Coronary artery (tissue), 2 donors: ENCODE results near the gene ARHGAP9.

ENCODE experiments used
- DNase-seq: peaks from one replicate; pipeline ENCODE4 v3.0.0-alpha.2; 2017; ENCODE audit warnings: low spot score
- H3K27ac ChIP-seq, 2 donors: fragments of 200-600 bp; sonication (generic); one replicate each; pipeline ENCODE4 v1.5.1; 2016 to 2019
- H3K4me3 ChIP-seq: fragments of 200-600 bp; sonication (generic); 2 replicates; pipeline ENCODE4 v1.5.1; 2016; ENCODE audit warnings: mild to moderate bottlenecking, moderate library complexity
- CTCF ChIP-seq: fragments of 200-600 bp; sonication (generic); IDR thresholded peaks from one replicate; pipeline ENCODE4 v1.5.1; 2019; ENCODE audit warnings: antibody characterized with exemption

Gene ARHGAP9

GRCh38 chr12:57479376-57480115, at the start of gene ARHGAP9:
Gene ARHGAP9, minus strand, starts transcription at chr12:57479866. Its CDS starts 460 bp downstream, at chr12:57479406.
- no peak for TF ChIP-seq CTCF
- H3K4me3 ChIP-seq: no peak within 1 kb of the TSS
- H3K27ac ChIP-seq: peak within 1 kb of the TSS; percentile 17 to 80
- DNase-seq: no peak

- Histone ChIP-seq H3K27ac (no peak overlapping the region), H3K4me3 (no peak overlapping the region)
- no peak for DNase-seq
- TF ChIP-seq CTCF: no peak
These were observed 49.3 kb upstream of the ARHGAP9 start for GRCh38 chr12:57528831-57529555.

- TF ChIP-seq CTCF: no peak
- Histone ChIP-seq H3K27ac (no peak overlapping the region), H3K4me3 (no peak overlapping the region)
- DNase-seq: no peak
These were observed 48.5 kb upstream of the ARHGAP9 start for GRCh38 chr12:57528176-57528575.

- DNase-seq: no peak
- no peak overlapping the region for H3K27ac ChIP-seq
- no peak for TF ChIP-seq CTCF
These were observed 47.5 kb upstream of the ARHGAP9 start for GRCh38 chr12:57527184-57527583.

DNA sequence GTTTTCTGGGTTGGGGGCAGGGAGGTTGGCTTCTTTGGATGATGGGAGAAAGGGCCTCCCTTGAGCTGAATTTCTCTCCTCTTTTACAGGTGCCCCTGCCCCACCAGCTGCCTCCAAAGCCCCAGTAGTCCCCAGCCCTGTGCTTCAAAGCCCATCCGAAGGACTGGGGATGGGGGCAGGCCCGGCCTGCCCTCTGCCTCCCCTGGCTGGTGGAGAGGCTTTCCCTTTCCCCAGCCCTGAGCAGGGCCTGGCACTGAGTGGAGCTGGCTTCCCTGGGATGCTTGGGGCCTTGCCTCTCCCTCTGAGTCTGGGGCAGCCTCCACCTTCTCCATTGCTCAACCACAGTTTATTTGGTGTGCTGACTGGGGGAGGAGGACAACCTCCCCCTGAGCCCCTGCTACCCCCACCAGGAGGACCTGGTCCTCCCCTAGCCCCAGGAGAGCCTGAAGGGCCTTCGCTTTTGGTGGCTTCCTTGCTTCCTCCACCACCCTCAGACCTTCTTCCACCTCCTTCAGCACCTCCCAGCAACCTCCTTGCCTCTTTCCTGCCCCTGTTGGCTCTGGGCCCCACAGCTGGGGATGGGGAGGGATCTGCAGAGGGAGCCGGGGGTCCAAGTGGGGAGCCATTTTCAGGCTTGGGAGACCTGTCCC, 46.9 kb upstream of the ARHGAP9 start:
- no peak for TF ChIP-seq CTCF
- no peak for DNase-seq
- no peak overlapping the region for H3K4me3 ChIP-seq
- H3K27ac ChIP-seq: no peak overlapping the region

More at GRCh38 chr12:57527184-57527583, 47.5 kb upstream of the ARHGAP9 start:
- no peak overlapping the region for H3K4me3 ChIP-seq

- DNase-seq: no peak
- no peak for TF ChIP-seq CTCF
- H3K27ac ChIP-seq: no peak overlapping the region
These were observed 46.1 kb upstream of the ARHGAP9 start for GRCh38 chr12:57525615-57526383.

More at GRCh38 chr12:57525615-57526383, 46.1 kb upstream of the ARHGAP9 start:
- H3K4me3 ChIP-seq: no peak overlapping the region
